ENCODE results near the gene SLC43A2.

DNA sequence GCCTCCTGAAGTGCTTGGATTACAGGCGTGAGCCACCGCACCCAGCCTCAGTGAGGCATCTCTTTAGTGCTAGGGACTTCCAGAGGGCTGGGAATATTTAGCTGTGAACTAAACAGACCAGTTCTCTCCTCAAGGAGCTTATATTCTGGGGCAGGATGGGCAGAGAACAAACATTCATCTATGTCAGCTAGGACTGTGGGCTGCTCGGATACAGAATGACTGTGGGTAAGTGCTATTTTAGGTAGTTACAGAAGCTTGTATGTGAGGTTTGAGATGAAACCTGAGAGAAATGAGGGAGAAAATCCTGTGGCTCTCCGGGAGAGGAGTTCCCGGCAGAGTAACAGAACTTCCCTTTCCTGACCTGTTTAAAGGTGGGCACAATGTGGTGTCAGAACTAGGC lies 106.0 kb downstream of the SLC43A2 start:
- TF ChIP-seq, protein P1, sequence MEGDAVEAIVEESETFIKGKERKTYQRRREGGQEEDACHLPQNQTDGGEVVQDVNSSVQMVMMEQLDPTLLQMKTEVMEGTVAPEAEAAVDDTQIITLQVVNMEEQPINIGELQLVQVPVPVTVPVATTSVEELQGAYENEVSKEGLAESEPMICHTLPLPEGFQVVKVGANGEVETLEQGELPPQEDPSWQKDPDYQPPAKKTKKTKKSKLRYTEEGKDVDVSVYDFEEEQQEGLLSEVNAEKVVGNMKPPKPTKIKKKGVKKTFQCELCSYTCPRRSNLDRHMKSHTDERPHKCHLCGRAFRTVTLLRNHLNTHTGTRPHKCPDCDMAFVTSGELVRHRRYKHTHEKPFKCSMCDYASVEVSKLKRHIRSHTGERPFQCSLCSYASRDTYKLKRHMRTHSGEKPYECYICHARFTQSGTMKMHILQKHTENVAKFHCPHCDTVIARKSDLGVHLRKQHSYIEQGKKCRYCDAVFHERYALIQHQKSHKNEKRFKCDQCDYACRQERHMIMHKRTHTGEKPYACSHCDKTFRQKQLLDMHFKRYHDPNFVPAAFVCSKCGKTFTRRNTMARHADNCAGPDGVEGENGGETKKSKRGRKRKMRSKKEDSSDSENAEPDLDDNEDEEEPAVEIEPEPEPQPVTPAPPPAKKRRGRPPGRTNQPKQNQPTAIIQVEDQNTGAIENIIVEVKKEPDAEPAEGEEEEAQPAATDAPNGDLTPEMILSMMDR (IDR thresholded peaks at IDR 0.05): no peak
- no peak for TF ChIP-seq POLR2A (IDR thresholded peaks at IDR 0.05)

All from Peyer's patch (tissue), 4 donors.